Measurements from ENCODE around the gene UPK3A. TPM values are rescaled to one million over a fixed set of nuclear protein-coding genes. Genes with fewer than 3 reads are reported as not detected.

The UPK3A gene
- polyA plus RNA-seq, 1 donor from 2014 or later: not detected

- Histone ChIP-seq H3K9ac (ENCODE audit: low read length) (no peak overlapping the region), H3K9me2 (ENCODE audit: insufficient read depth, low read length) (no peaks in the 10 kb centered on the region), H3K4me2 (ENCODE audit: low read length) (no peak overlapping the region), H3K27ac (ENCODE audit: low read length) (no peak overlapping the region), H3K4me3 (ENCODE audit: low read length) (no peak overlapping the region), H4K20me1 (ENCODE audit: insufficient read depth) (no peaks in the 10 kb centered on the region), H3F3A (ENCODE audit: insufficient read depth, low read length, poor library complexity, severe bottlenecking) (no peaks in the 10 kb centered on the region), H3K27me3 (ENCODE audit: insufficient read depth, low read depth, low read length) (no peaks in the 10 kb centered on the region), H3K9me3 (ENCODE audit: low read length) (no peaks in the 10 kb centered on the region), H2AFZ (ENCODE audit: low read depth, low read length) (no peak overlapping the region), H3K36me3 (ENCODE audit: insufficient read depth, low read length) (no peaks in the 10 kb centered on the region), H3K79me2 (replicated peaks; ENCODE audit: insufficient read depth, low read length) (peaks cover under 1% of the 10 kb centered on the region)
- TF ChIP-seq EZH2 (IDR thresholded peaks at IDR 0.05; ENCODE audit: borderline replicate concordance, insufficient read depth, low read length, poor library complexity, severe bottlenecking) (no peak), REST (IDR thresholded peaks at IDR 0.05; ENCODE audit: borderline replicate concordance) (no peak), MXI1 (conservative IDR thresholded peaks at IDR 0.05; ENCODE audit: poor library complexity, severe bottlenecking) (no peak), TAF1 (IDR thresholded peaks at IDR 0.05; ENCODE audit: low read depth) (no peak), CTCF (IDR thresholded peaks at IDR 0.05; ENCODE audit: poor library complexity, severe bottlenecking) (no peak)
Measured at GRCh38 chr22:45305456-45306075, 20.8 kb downstream of the UPK3A start.

- H3K36me3 ChIP-seq (ENCODE audit: insufficient read depth, low read length): no peaks in the 10 kb centered on the region
- H3K27me3 ChIP-seq (ENCODE audit: insufficient read depth, low read depth, low read length): no peaks in the 10 kb centered on the region
- no peaks in the 10 kb centered on the region for H3K9me3 ChIP-seq (ENCODE audit: low read length)
- no peak overlapping the region for H3K27ac ChIP-seq (ENCODE audit: low read length)
- TF ChIP-seq MXI1 (conservative IDR thresholded peaks at IDR 0.05; ENCODE audit: poor library complexity, severe bottlenecking) (no peak), EZH2 (IDR thresholded peaks at IDR 0.05; ENCODE audit: borderline replicate concordance, insufficient read depth, low read length, poor library complexity, severe bottlenecking) (no peak), EP300 (conservative IDR thresholded peaks at IDR 0.05; ENCODE audit: poor library complexity, severe bottlenecking) (no peak), POLR2AphosphoS5 (IDR thresholded peaks at IDR 0.05) (no peak), TAF1 (IDR thresholded peaks at IDR 0.05; ENCODE audit: low read depth) (no peak), REST (IDR thresholded peaks at IDR 0.05; ENCODE audit: borderline replicate concordance) (no peak), RAD21 (conservative IDR thresholded peaks at IDR 0.05) (no peak), CTCF (IDR thresholded peaks at IDR 0.05; ENCODE audit: poor library complexity, severe bottlenecking) (no peak), SMC3 (conservative IDR thresholded peaks at IDR 0.05; ENCODE audit: poor library complexity) (no peak)
- H3K79me2 ChIP-seq (replicated peaks; ENCODE audit: insufficient read depth, low read length): peaks cover 3% of the 10 kb centered on the region
- no peak overlapping the region for H2AFZ ChIP-seq (ENCODE audit: low read depth, low read length)
- H3K9ac ChIP-seq (ENCODE audit: low read length): no peak overlapping the region
- no peak overlapping the region for H3K4me2 ChIP-seq (ENCODE audit: low read length)
- no peaks in the 10 kb centered on the region for H3K9me2 ChIP-seq (ENCODE audit: insufficient read depth, low read length)
- H3K4me3 ChIP-seq (ENCODE audit: low read length): no peak overlapping the region
- H4K20me1 ChIP-seq (ENCODE audit: insufficient read depth): no peaks in the 10 kb centered on the region
- H3F3A ChIP-seq (ENCODE audit: insufficient read depth, low read length, poor library complexity, severe bottlenecking): no peaks in the 10 kb centered on the region
Measured at GRCh38 chr22:45306139-45306538, 21.4 kb downstream of the UPK3A start.

All from neural cell (in vitro differentiated cells).